Kidney epithelial cell (primary cell): ENCODE measurements around the gene RAB3GAP1. TPM values are rescaled to one million over a fixed set of nuclear protein-coding genes. Genes with fewer than 3 reads are reported as not detected.

Experiments
- DNase-seq: peaks from one replicate; pipeline ENCODE4 v3.0.0-alpha.2; 2010; ENCODE audit warnings: low read depth
- H3K27me3 ChIP-seq: 2 replicates; pipeline ENCODE4 v1.6.0; 2011; ENCODE audit warnings: low read length; ENCODE audit not compliant: control insufficient read depth, insufficient read depth
- H3K36me3 ChIP-seq: 2 replicates; pipeline ENCODE4 v1.5.1; 2011; ENCODE audit warnings: low read length; ENCODE audit not compliant: control insufficient read depth, insufficient read depth
- H3K4me3 ChIP-seq: 2 replicates; pipeline ENCODE4 v1.5.1; 2011; ENCODE audit warnings: low read depth, mild to moderate bottlenecking, control low read depth, low read length
- total RNA-seq: library from RNA; depleted of rRNA; stranded (reverse); fragments of >200 nt; gene quantifications from 2 replicates; pipeline ENCODE4 v1.2.3, GENCODE V29; 2015
- TF ChIP-seq, protein P1 (sequence below): IDR thresholded peaks from 2 replicates; pipeline ENCODE4 v1.5.1; 2011; ENCODE audit warnings: mild to moderate bottlenecking, moderate library complexity, low read length, control low read depth, inconsistent platforms; ENCODE audit not compliant: insufficient read depth, poor library complexity, severe bottlenecking

The RAB3GAP1 gene
- total RNA-seq, 1 donor from 2014 or later = 48.2 TPM

DNA sequence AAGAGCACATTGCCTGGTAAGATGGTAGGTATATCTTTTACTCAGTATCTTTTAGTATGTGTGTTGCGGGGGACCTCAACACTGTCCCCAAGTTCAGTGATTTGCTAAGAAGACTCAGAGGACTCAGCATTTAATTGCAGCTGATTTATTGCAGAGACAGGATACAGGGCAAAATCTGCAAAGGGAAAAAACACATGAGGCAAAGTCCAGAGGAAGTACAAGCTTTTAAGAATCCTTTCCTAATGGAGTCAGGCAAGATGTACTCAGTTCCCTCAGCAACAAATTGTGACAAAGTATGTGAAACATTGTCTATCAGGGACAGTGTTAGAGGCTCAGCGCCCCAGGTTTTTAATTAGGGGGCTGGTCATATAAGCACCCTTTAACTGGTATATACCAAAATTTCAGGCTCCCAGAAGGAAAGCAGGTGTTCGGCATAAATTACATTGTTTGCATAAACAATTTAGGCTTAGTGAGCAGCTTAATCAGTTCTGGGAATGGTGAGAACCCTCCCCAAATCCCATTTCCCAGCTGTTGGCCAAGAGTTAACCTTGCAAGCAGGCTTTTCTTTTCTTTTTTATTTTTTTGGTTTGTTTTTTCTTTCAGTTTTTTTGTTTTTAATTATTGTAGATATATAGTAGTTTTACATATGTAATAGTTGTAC lies 41.7 kb downstream of the RAB3GAP1 start:
- TF ChIP-seq, protein P1, sequence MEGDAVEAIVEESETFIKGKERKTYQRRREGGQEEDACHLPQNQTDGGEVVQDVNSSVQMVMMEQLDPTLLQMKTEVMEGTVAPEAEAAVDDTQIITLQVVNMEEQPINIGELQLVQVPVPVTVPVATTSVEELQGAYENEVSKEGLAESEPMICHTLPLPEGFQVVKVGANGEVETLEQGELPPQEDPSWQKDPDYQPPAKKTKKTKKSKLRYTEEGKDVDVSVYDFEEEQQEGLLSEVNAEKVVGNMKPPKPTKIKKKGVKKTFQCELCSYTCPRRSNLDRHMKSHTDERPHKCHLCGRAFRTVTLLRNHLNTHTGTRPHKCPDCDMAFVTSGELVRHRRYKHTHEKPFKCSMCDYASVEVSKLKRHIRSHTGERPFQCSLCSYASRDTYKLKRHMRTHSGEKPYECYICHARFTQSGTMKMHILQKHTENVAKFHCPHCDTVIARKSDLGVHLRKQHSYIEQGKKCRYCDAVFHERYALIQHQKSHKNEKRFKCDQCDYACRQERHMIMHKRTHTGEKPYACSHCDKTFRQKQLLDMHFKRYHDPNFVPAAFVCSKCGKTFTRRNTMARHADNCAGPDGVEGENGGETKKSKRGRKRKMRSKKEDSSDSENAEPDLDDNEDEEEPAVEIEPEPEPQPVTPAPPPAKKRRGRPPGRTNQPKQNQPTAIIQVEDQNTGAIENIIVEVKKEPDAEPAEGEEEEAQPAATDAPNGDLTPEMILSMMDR = no peak
- Histone ChIP-seq H3K36me3 (no peaks in the 10 kb centered on the region), H3K4me3 (no peak overlapping the region), H3K27me3 (no peaks in the 10 kb centered on the region)
- no peak for DNase-seq

DNA sequence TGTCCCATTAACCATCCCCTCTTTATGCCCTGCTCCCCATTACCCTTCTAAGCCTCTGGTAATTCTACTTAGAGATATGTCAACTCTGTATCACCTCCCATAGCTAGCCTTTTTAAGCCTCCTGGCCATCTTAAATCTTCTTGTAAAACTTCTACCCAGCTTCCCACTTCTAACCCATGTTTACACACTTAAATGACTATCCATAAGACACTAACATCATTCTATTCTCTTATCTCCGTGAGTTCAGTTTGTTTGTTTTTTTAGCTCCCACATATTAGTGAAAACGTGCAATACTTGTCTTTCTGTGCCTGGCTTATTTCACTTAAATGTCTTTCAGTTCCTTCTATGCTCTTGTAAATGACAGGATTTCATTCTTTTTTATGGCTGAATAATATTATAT lies 42.4 kb downstream of the RAB3GAP1 start:
- no peak for DNase-seq
- TF ChIP-seq, protein P1 = no peak
- no peaks in the 10 kb centered on the region for H3K36me3 ChIP-seq
- H3K4me3 ChIP-seq = no peak overlapping the region
- no peaks in the 10 kb centered on the region for H3K27me3 ChIP-seq

DNA sequence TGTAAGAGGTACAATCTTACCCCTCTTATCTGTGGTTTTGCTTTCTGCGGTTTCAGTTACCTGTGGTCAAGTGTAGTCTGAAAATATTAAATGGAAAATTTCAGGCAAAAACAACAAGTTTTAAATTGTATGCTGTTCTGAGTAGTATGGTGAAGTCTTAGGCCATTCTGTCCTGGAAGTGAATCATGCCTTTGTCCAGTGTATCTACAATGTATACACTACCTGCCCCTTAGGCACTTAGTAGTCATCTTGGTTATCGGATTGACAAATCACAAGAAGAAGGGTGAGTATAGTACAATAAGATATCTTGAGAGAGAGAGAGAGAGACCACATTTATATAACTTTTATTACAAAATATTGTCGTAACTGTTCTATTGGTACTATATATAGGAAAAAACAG lies 43.5 kb downstream of the RAB3GAP1 start:
- no peak for DNase-seq
- TF ChIP-seq, protein P1 = no peak
- no peaks in the 10 kb centered on the region for H3K36me3 ChIP-seq
- no peak overlapping the region for H3K4me3 ChIP-seq
- no peaks in the 10 kb centered on the region for H3K27me3 ChIP-seq

DNA sequence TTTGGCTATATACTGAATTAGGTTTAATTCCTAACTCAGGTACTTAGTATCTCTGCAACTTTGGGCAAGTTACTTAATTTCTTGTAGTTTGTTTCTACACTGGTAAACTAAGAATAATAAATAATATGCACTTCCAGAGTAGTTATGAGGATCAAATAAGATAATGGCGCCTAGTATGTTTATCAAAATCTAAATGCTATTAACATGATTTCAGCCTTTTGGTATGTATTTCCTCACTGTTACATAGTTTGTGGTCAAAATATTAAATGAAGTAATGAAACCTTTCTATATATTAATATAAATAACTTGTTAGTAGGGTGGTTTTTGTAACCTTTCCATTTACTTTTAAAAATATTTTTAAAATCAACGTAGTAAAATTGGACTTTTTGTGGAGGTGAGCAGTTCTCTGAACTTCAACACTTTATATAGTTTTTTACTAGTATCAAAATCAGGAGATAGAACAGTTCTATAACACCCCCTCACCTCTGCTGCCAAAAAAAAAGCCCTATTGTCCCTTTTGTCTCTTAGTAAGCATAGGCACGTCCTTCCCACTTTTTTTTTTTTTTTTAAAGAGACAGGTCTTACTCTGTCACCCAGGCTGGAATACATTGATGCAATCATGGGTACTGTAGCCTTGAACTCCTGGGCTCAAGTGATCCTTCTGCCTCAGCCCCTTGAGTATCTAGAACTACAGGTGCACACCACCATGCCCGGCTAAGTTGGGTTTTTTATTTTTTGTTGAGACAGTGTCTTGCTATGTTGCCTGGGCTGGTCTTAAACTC lies 44.8 kb downstream of the RAB3GAP1 start:
- Histone ChIP-seq H3K4me3 (no peak overlapping the region), H3K36me3 (no peaks in the 10 kb centered on the region), H3K27me3 (no peaks in the 10 kb centered on the region)
- DNase-seq = no peak
- TF ChIP-seq, protein P1 = no peak

DNA sequence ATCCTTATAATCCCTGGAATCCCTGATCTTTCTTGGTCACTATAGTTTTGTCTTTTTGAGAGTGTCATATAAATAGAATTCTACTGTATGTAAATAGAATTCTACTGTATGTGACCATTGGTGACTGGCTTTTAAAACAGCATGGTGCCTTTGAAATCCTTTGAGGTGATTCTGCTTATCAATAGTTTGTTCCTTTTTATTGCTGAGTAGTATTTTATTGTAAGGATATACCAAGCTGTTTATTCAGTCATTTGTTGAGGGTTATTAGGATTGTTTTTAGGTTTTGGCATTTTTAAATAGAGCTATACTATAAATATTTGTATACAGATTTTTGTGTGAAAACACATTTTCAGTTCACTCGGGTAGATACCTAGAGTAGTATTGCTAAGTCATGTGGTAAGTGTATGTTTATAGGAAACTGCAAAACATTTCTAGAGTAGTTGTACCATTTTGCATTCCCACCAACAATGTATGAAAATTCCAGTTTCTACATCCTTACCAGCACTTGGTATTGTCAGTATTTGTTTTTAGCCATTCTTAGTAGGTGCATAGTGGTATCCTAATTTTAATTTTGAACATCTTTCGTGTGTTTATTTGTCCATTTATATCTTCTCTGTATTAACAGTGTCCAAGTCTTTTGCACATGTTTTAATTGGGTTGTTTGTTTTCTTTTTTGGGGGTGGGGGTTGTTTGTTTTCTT lies 45.6 kb downstream of the RAB3GAP1 start:
- no peak overlapping the region for H3K4me3 ChIP-seq
- H3K27me3 ChIP-seq = no peaks in the 10 kb centered on the region
- H3K36me3 ChIP-seq = no peaks in the 10 kb centered on the region
- no peak for DNase-seq
- TF ChIP-seq, protein P1 = no peak
